HepG2 (cell line): ENCODE results near the gene GRIN3B. TPM values are rescaled to one million over a fixed set of nuclear protein-coding genes. Genes with fewer than 3 reads are reported as not detected.
A peak's percentile ranks its signal among the peaks of the same experiment; 100 is the strongest.

Source experiments
- BCL3 ChIP-seq: sonication (generic); formaldehyde crosslinking; IDR thresholded peaks from 2 replicates; pipeline ENCODE4 v1.5.1; 2020; ENCODE audit warnings: mild to moderate bottlenecking, missing genetic modification reagents, moderate library complexity
- CCAR2 ChIP-seq: fragments of 200-400 bp; formaldehyde crosslinking; optimal IDR thresholded peaks from 2 replicates; pipeline ENCODE3; 2018; ENCODE audit warnings: low read depth, mild to moderate bottlenecking, low read length, moderate library complexity
- E2F5 ChIP-seq: sonication (generic); formaldehyde crosslinking; conservative IDR thresholded peaks from 2 replicates; pipeline ENCODE4 v1.4.0; 2020; ENCODE audit warnings: missing genetic modification reagents
- ELF4 ChIP-seq: sonication (generic); formaldehyde crosslinking; IDR thresholded peaks from 2 replicates; pipeline ENCODE4 v1.5.0; 2020; ENCODE audit warnings: missing genetic modification reagents, mild to moderate bottlenecking, moderate library complexity, borderline replicate concordance
- ERF ChIP-seq: IDR thresholded peaks from 2 replicates; pipeline ENCODE4 v1.6.1; 2018; ENCODE audit warnings: missing biosample characterization, missing genetic modification reagents
- FOXO1 ChIP-seq: sonication (generic); formaldehyde crosslinking; IDR thresholded peaks from 2 replicates; pipeline ENCODE4 v1.4.0; 2020; ENCODE audit warnings: missing genetic modification reagents
- HHEX ChIP-seq: IDR thresholded peaks from 2 replicates; pipeline ENCODE4 v1.6.1; 2016; ENCODE audit warnings: control low read depth
- MED1 ChIP-seq: sonication (generic); formaldehyde crosslinking; IDR thresholded peaks from 2 replicates; pipeline ENCODE4 v1.4.0; 2020; ENCODE audit warnings: missing genetic modification reagents
- NFRKB ChIP-seq: fragments of 450-650 bp; IDR thresholded peaks from 2 replicates; pipeline ENCODE4 v1.6.1; 2017
- PHB2 ChIP-seq: fragments of 450-650 bp; IDR thresholded peaks from 2 replicates; pipeline ENCODE4 v1.6.1; 2018; ENCODE audit not compliant: partially characterized antibody
- PLRG1 ChIP-seq: fragments of 450-650 bp; conservative IDR thresholded peaks from 2 replicates; pipeline ENCODE4 v1.6.1; 2016
- REST ChIP-seq, 2 experiments: IDR thresholded peaks; 2 replicates each; pipeline ENCODE4 v1.6.1; 2011 to 2012; ENCODE audit warnings: low read length in 2 of 2, borderline replicate concordance in 1 of 2, low read depth in 1 of 2, mild to moderate bottlenecking in 1 of 2, moderate library complexity in 1 of 2
- SP4 ChIP-seq: sonication (generic); formaldehyde crosslinking; IDR thresholded peaks from 2 replicates; pipeline ENCODE4 v1.8.1; 2023; ENCODE audit warnings: mild to moderate bottlenecking, missing genetic modification reagents
- TBL1XR1 ChIP-seq: fragments of 150-350 bp; IDR thresholded peaks from 2 replicates; pipeline ENCODE4 v1.6.1; 2014; ENCODE audit warnings: borderline replicate concordance, low read length; ENCODE audit not compliant: partially characterized antibody
- THAP7 ChIP-seq: sonication (generic); formaldehyde crosslinking; IDR thresholded peaks from 2 replicates; pipeline ENCODE4 v1.8.1; 2023; ENCODE audit warnings: mild to moderate bottlenecking, missing genetic modification reagents
- YY1 ChIP-seq: IDR thresholded peaks from 2 replicates; pipeline ENCODE4 v1.6.1; 2011; ENCODE audit warnings: low read length, low read depth, moderate library complexity, mild to moderate bottlenecking; ENCODE audit not compliant: insufficient read depth, insufficient replicate concordance
- ZMYM3 ChIP-seq: sonication (generic); formaldehyde crosslinking; IDR thresholded peaks from 2 replicates; pipeline ENCODE4 v1.5.1; 2020; ENCODE audit warnings: mild to moderate bottlenecking, missing genetic modification reagents
- ZNF180 ChIP-seq: sonication (generic); formaldehyde crosslinking; IDR thresholded peaks from 2 replicates; pipeline ENCODE4 v1.4.0; 2020; ENCODE audit warnings: low read depth, missing genetic modification reagents, borderline replicate concordance
- ZNF564 ChIP-seq: sonication (generic); formaldehyde crosslinking; IDR thresholded peaks from 2 replicates; pipeline ENCODE4 v1.8.1; 2023; ENCODE audit warnings: mild to moderate bottlenecking, missing genetic modification reagents
- ZNF644 ChIP-seq: IDR thresholded peaks from 2 replicates; pipeline ENCODE4 v1.6.1; 2016; ENCODE audit warnings: low read depth
- ZNF770 ChIP-seq: sonication (generic); formaldehyde crosslinking; IDR thresholded peaks from 2 replicates; pipeline ENCODE4 v1.5.0; 2020; ENCODE audit warnings: mild to moderate bottlenecking, missing genetic modification reagents
- ZNF780A ChIP-seq: sonication (generic); formaldehyde crosslinking; IDR thresholded peaks from 2 replicates; pipeline ENCODE4 v1.8.0; 2022; ENCODE audit warnings: mild to moderate bottlenecking, missing genetic modification reagents, moderate library complexity
- polyA plus RNA-seq, 8 experiments: library from polyadenylated mRNA; depleted of rRNA in 3 of 8; stranded (reverse) in 7 of 8; unstranded in 1 of 8; fragments of >200 nt; fragmentation: Illumina TruSeq in 4 of 8; extraction: Trizol in 4 of 8; gene quantifications; 2 replicates each; pipeline versions ENCODE4 v1.2.1 to v1.2.3, GENCODE V29; 2011 to 2016; ENCODE audit warnings: low read depth in 4 of 8, missing spikeins in 1 of 8, mixed read lengths in 1 of 8; ENCODE audit not compliant: insufficient read depth in 1 of 8
- total RNA-seq, 5 experiments: library from RNA; depleted of rRNA; stranded (reverse); fragments of >200 nt; fragmentation: Illumina TruSeq; extraction: Trizol; gene quantifications; 2 replicates each; pipeline ENCODE4 v1.2.3, GENCODE V29; 2016; ENCODE audit warnings: low read depth in 1 of 5

Gene GRIN3B
- total and polyA plus RNA-seq, 2 of the 13 experiments (the other 11 are each of a cell fraction or from before 2014, with no cell fraction given): 0.07 to 0.20 TPM

GRCh38 chr19:1025960-1026782, 26.0 kb downstream of the GRIN3B start, which contains the start of gene CNN2 (continued):
- TF ChIP-seq HHEX (CRISPR knock-in tag) (no peak), REST (IDR thresholded peaks at IDR 0.05; ENCODE audit: borderline replicate concordance in 1 of 2, low read depth in 1 of 2, low read length in 2 of 2) (no peak), YY1 (no peak), ZNF180 (no peak), ZNF564 (CRISPR knock-in tag) (0 out of 2 replicates have a peak, but pooled peaks have one; percentile 26), THAP7 (CRISPR knock-in tag) (no peak), ZNF770 (CRISPR knock-in tag) (0 out of 2 replicates have a peak, but pooled peaks have one; percentile 6), TBL1XR1 (no peak), ELF4 (CRISPR knock-in tag) (no peak), E2F5 (no peak), ZNF644 (CRISPR knock-in tag) (no peak), ZMYM3 (CRISPR knock-in tag) (no peak), PHB2 (no peak), PLRG1 (no peak), MED1 (CRISPR knock-in tag) (no peak), ERF (CRISPR knock-in tag) (no peak), CCAR2 (no peak), BCL3 (CRISPR knock-in tag) (peak; percentile 49; the same call in 1 of the 2 replicates), ZNF780A (no peak), SP4 (no peak), FOXO1 (CRISPR knock-in tag) (no peak), NFRKB (no peak)
